ENCODE measurements around the gene CDC42EP2. TPM values are rescaled to one million over a fixed set of nuclear protein-coding genes. Genes with fewer than 3 reads are reported as not detected.

CDC42EP2 gene
- total and polyA plus RNA-seq, 12 donors = 1.0 to 18.3 (median 4.9) TPM

DNA sequence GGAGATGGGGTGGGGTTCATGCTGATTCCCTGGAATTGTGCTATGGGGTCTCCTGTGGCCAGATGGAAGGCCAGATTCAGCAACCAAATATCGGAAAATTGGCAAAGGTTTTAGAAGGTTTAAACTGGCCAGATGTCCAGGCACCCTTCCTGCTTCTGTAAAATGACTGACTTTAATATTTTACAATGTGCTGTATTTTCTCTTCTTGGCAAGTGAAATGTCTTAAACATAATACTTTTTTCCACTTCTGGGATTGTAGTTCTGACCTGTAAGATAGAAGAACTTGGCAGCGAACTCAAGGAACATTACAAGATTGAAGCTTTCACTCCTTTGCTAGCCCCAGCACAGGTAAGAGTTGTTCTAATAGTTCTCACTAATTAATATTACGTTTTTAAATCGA, 35.4 kb upstream of the CDC42EP2 start:
- DNase-seq = no peak
- peaks cover 22 to 32% of the 10 kb centered on the region in 2 donors for H3K4me1 ChIP-seq (replicated peaks in 1 of 2)
- 78 to 86% (median 85%) methylated on average over 4 of the region's 4 CpGs for WGBS, 4 donors
- TF ChIP-seq, protein P1, sequence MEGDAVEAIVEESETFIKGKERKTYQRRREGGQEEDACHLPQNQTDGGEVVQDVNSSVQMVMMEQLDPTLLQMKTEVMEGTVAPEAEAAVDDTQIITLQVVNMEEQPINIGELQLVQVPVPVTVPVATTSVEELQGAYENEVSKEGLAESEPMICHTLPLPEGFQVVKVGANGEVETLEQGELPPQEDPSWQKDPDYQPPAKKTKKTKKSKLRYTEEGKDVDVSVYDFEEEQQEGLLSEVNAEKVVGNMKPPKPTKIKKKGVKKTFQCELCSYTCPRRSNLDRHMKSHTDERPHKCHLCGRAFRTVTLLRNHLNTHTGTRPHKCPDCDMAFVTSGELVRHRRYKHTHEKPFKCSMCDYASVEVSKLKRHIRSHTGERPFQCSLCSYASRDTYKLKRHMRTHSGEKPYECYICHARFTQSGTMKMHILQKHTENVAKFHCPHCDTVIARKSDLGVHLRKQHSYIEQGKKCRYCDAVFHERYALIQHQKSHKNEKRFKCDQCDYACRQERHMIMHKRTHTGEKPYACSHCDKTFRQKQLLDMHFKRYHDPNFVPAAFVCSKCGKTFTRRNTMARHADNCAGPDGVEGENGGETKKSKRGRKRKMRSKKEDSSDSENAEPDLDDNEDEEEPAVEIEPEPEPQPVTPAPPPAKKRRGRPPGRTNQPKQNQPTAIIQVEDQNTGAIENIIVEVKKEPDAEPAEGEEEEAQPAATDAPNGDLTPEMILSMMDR (IDR thresholded peaks at IDR 0.05) = no peak
- TF ChIP-seq POLR2A (IDR thresholded peaks at IDR 0.05) = no peak
- H3K9me3 ChIP-seq (replicated peaks in 1 of 3) = no peaks in the 10 kb centered on the region
- H3K27me3 ChIP-seq = no peaks in the 10 kb centered on the region
- intact Hi-C loops (cut with DNase I) = loop anchor here in 1 of 2 donors (2.0 to 10.0 kb wide), 2 partner anchors 36 to 236 kb away; partner anchors contain the start of gene CDC42EP2
- peak overlapping the region in 2 of 5 donors; percentile 54 to 73 for H3K27ac ChIP-seq
- H3K4me3 ChIP-seq = no peak overlapping the region
- H3K36me3 ChIP-seq (replicated peaks in 1 of 2) = peaks cover 0 to 16% of the 10 kb centered on the region in 2 donors

DNA sequence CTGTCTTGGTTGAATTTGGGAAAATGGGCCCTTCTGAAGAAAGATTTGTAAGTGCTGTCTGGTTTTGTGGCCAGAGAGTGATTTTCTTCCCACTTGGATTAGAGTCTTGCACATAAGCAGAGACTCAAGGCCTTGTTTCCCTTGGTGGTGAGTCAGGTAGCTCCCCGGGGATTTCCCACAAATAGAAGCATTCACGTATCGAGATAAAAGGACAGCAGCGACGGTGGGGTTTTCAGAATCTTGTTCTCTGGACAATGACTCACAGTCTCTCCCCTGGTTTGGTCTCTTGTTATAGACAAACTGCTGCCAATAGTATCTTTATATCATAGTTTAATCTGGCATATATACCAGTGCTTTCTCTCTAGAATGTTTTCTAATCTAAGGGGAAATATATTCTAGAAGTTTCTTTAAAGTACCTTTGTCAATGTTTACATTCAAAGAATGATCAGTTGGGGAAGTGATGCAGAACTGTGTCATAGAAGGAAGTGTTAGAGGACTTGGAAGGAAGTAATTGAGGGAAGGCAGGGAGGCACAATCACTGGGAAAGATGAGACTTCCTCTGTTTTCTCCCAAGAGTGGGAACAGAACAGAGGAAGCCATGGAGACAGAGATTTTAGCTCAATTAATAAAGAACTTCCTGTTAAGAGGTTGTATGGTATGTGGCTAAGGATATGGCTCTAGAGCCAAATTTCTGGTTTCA, 34.8 kb upstream of the CDC42EP2 start:
- Histone ChIP-seq H3K27ac (peak overlapping the region in 2 of 5 donors; percentile 54 to 73), H3K9me3 (replicated peaks in 1 of 3) (no peaks in the 10 kb centered on the region), H3K27me3 (no peaks in the 10 kb centered on the region), H3K4me3 (no peak overlapping the region), H3K36me3 (replicated peaks in 1 of 2) (peaks cover 0 to 16% of the 10 kb centered on the region in 2 donors), H3K4me1 (replicated peaks in 1 of 2) (peaks cover 22 to 29% of the 10 kb centered on the region in 2 donors)
- WGBS, 4 donors = 8 to 26% (median 18%) methylated on average over 5 of the region's 5 CpGs
- DNase-seq = peak; percentile 51 to 85 (median 78)
- no peak for TF ChIP-seq POLR2A (IDR thresholded peaks at IDR 0.05)
- TF ChIP-seq, protein P1 (IDR thresholded peaks at IDR 0.05) = no peak
- intact Hi-C loops (cut with DNase I) = loop anchor here in 1 of 2 donors (2.0 to 10.0 kb wide), 2 partner anchors 35 to 235 kb away; partner anchors contain the start of gene CDC42EP2

DNA sequence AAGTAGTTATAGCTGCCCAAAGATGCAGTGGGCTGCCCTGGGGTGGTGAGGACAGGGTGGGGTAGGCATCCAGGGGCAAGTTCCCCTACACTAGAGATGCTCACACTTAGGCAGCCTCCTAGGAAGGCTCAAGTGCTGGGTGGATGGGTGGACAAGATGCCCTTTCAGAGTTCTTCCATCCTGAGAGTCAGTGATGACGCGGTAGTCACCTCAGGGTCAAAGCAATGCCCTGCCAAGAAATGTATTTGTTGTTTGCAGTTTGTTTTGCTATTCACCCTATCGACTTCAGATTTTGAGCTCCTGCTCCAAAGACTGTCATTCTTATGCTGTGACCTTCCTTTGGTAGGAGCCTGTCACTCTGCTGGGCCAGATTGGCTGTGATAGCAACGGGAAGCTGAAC, 34.0 kb upstream of the CDC42EP2 start:
- 42 to 56% (median 49%) methylated on average over 4 of the region's 4 CpGs for WGBS, 4 donors
- no peaks in the 10 kb centered on the region for H3K9me3 ChIP-seq (replicated peaks in 1 of 3)
- H3K4me1 ChIP-seq (replicated peaks in 1 of 2) = peaks cover 18 to 21% of the 10 kb centered on the region in 2 donors
- H3K27ac ChIP-seq = peak overlapping the region in 2 of 5 donors; percentile 54 to 73
- no peaks in the 10 kb centered on the region for H3K27me3 ChIP-seq
- intact Hi-C loops (cut with DNase I) = no loop called here
- peaks cover 0 to 16% of the 10 kb centered on the region in 2 donors for H3K36me3 ChIP-seq (replicated peaks in 1 of 2)
- H3K4me3 ChIP-seq = no peak overlapping the region
- no peak for DNase-seq
- no peak for TF ChIP-seq POLR2A (IDR thresholded peaks at IDR 0.05)
- TF ChIP-seq, protein P1 (IDR thresholded peaks at IDR 0.05) = no peak

DNA sequence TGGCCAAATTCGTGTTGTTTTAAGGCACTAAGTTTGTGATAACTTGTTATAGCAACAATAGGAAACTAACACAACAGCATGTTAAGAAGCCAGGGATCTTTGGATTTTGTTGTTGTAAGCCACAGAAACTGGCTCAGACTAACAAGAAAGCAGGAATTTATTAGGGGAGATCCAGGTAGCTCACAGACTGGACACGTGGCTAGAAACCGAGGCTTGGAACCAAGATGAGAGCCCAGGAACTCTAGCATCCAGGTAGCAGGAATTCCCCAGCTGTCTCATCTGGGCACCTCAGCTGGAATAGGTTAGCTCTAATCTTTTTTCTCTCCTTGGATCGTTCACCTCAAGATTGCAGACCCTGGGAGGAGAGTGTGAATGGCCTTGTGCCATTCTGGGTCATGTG, 28.0 kb upstream of the CDC42EP2 start:
- H3K9me3 ChIP-seq (replicated peaks in 1 of 3) = no peaks in the 10 kb centered on the region
- H3K4me1 ChIP-seq (replicated peaks in 1 of 2) = peaks cover 0 to 20% of the 10 kb centered on the region in 2 donors
- DNase-seq = no peak
- H3K36me3 ChIP-seq (replicated peaks in 1 of 2) = peaks cover 0 to 9% of the 10 kb centered on the region in 2 donors
- TF ChIP-seq POLR2A (IDR thresholded peaks at IDR 0.05) = no peak
- TF ChIP-seq, protein P1 (IDR thresholded peaks at IDR 0.05) = no peak
- no peak overlapping the region for H3K4me3 ChIP-seq
- H3K27ac ChIP-seq = no peak overlapping the region
- 86 to 91% (median 89%) methylated on average over 4 of the region's 4 CpGs for WGBS, 4 donors
- no peaks in the 10 kb centered on the region for H3K27me3 ChIP-seq
- intact Hi-C loops (cut with DNase I) = no loop called here
